HepG2 (cell line): ENCODE measurements around the gene ACE. TPM values are rescaled to one million over a fixed set of nuclear protein-coding genes. Genes with fewer than 3 reads are reported as not detected.

Source experiments
- ARHGAP35 ChIP-seq: sonication (generic); formaldehyde crosslinking; IDR thresholded peaks from 2 replicates; pipeline ENCODE4 v1.9.0; 2022; ENCODE audit warnings: mild to moderate bottlenecking, inconsistent platforms, moderate library complexity, missing genetic modification reagents, borderline replicate concordance
- BCL6 ChIP-seq: IDR thresholded peaks from 2 replicates; pipeline ENCODE4 v1.6.1; 2016; ENCODE audit warnings: missing genetic modification reagents, missing compliant biosample characterization
- CENPX ChIP-seq: sonication (generic); formaldehyde crosslinking; IDR thresholded peaks from 2 replicates; pipeline ENCODE4 v1.9.0; 2021; ENCODE audit warnings: mild to moderate bottlenecking, missing genetic modification reagents, moderate library complexity
- DR1 ChIP-seq: sonication (generic); formaldehyde crosslinking; IDR thresholded peaks from 2 replicates; pipeline ENCODE4 v1.8.0; 2021; ENCODE audit warnings: mild to moderate bottlenecking, missing genetic modification reagents, inconsistent platforms
- FOXM1 ChIP-seq: sonication (generic); formaldehyde crosslinking; IDR thresholded peaks from 2 replicates; pipeline ENCODE4 v1.5.0; 2020; ENCODE audit warnings: missing genetic modification reagents
- GLI4 ChIP-seq: sonication (generic); formaldehyde crosslinking; IDR thresholded peaks from 2 replicates; pipeline ENCODE4 v1.5.1; 2020; ENCODE audit warnings: missing genetic modification reagents, mild to moderate bottlenecking, moderate library complexity, borderline replicate concordance
- HNF4A ChIP-seq: sonication (generic); formaldehyde crosslinking; IDR thresholded peaks from 2 replicates; pipeline ENCODE4 v1.4.0; 2020; ENCODE audit warnings: missing genetic modification reagents
- IRX3 ChIP-seq: sonication (generic); formaldehyde crosslinking; IDR thresholded peaks from 2 replicates; pipeline ENCODE4 v1.8.1; 2023; ENCODE audit warnings: mild to moderate bottlenecking, low read depth, missing genetic modification reagents, borderline replicate concordance
- MTA1 ChIP-seq: sonication (generic); formaldehyde crosslinking; IDR thresholded peaks from 2 replicates; pipeline ENCODE4 v1.4.0; 2020; ENCODE audit warnings: missing genetic modification reagents, mild to moderate bottlenecking, borderline replicate concordance
- NONO ChIP-seq, 2 experiments: fragments of 450-650 bp in 1 of 2; sonication (generic) in 1 of 2; formaldehyde crosslinking in 1 of 2; IDR thresholded peaks in 1 of 2; conservative IDR thresholded peaks in 1 of 2; 2 replicates each; pipeline versions ENCODE4 v1.6.1 to v1.8.0; 2017 to 2022; ENCODE audit warnings: mild to moderate bottlenecking in 1 of 2, missing genetic modification reagents in 1 of 2, moderate library complexity in 1 of 2
- NR2C2 ChIP-seq: sonication (generic); formaldehyde crosslinking; IDR thresholded peaks from 2 replicates; pipeline ENCODE4 v1.4.0; 2020; ENCODE audit warnings: missing genetic modification reagents, mild to moderate bottlenecking, moderate library complexity, borderline replicate concordance
- PHB2 ChIP-seq: fragments of 450-650 bp; IDR thresholded peaks from 2 replicates; pipeline ENCODE4 v1.6.1; 2018; ENCODE audit not compliant: partially characterized antibody
- RBM39 ChIP-seq: fragments of 200-400 bp; formaldehyde crosslinking; IDR thresholded peaks from one replicate; pipeline ENCODE4 v1.6.1; 2018; ENCODE audit warnings: antibody characterized with exemption, mild to moderate bottlenecking, low read depth, low read length; ENCODE audit not compliant: poor library complexity, severe bottlenecking
- TRIM24 ChIP-seq: sonication (generic); formaldehyde crosslinking; IDR thresholded peaks from 2 replicates; pipeline ENCODE4 v1.8.0; 2022; ENCODE audit warnings: mild to moderate bottlenecking, missing genetic modification reagents
- ZNF225 ChIP-seq: sonication (generic); formaldehyde crosslinking; IDR thresholded peaks from 2 replicates; pipeline ENCODE4 v1.4.0; 2020; ENCODE audit warnings: mild to moderate bottlenecking, missing genetic modification reagents
- ZNF383 ChIP-seq: sonication (generic); formaldehyde crosslinking; IDR thresholded peaks from 2 replicates; pipeline ENCODE4 v1.4.0; 2020; ENCODE audit warnings: missing genetic modification reagents, mild to moderate bottlenecking, borderline replicate concordance
- ZNF512B ChIP-seq: sonication (generic); formaldehyde crosslinking; IDR thresholded peaks from 2 replicates; pipeline ENCODE4 v1.5.1; 2020; ENCODE audit warnings: missing genetic modification reagents, mild to moderate bottlenecking, borderline replicate concordance
- ZNF616 ChIP-seq: sonication (generic); formaldehyde crosslinking; IDR thresholded peaks from 2 replicates; pipeline ENCODE4 v1.5.0; 2020; ENCODE audit warnings: low read depth, mild to moderate bottlenecking, missing genetic modification reagents
- ZNF709 ChIP-seq: sonication (generic); formaldehyde crosslinking; IDR thresholded peaks from 2 replicates; pipeline ENCODE4 v1.5.0; 2020; ENCODE audit warnings: mild to moderate bottlenecking, missing genetic modification reagents
- polyA plus RNA-seq, 8 experiments: library from polyadenylated mRNA; depleted of rRNA in 3 of 8; stranded (reverse) in 7 of 8; unstranded in 1 of 8; fragments of >200 nt; fragmentation: Illumina TruSeq in 4 of 8; extraction: Trizol in 4 of 8; gene quantifications; 2 replicates each; pipeline versions ENCODE4 v1.2.1 to v1.2.3, GENCODE V29; 2011 to 2016; ENCODE audit warnings: low read depth in 4 of 8, missing spikeins in 1 of 8, mixed read lengths in 1 of 8; ENCODE audit not compliant: insufficient read depth in 1 of 8
- total RNA-seq, 5 experiments: library from RNA; depleted of rRNA; stranded (reverse); fragments of >200 nt; fragmentation: Illumina TruSeq; extraction: Trizol; gene quantifications; 2 replicates each; pipeline ENCODE4 v1.2.3, GENCODE V29; 2016; ENCODE audit warnings: low read depth in 1 of 5
- TF ChIP-seq, protein P1 (sequence below): sonication (generic); formaldehyde crosslinking; IDR thresholded peaks from 2 replicates; pipeline ENCODE4 v1.4.0; 2020; ENCODE audit warnings: mild to moderate bottlenecking, missing genetic modification reagents
- TF ChIP-seq, protein P2 (sequence below): IDR thresholded peaks from 2 replicates; pipeline ENCODE4 v1.6.1; 2016; ENCODE audit warnings: low read depth

The ACE gene
- total and polyA plus RNA-seq, 2 of the 13 experiments (the other 11 are each of a cell fraction or from before 2014, with no cell fraction given): 0.08 to 0.13 TPM

- TF ChIP-seq GLI4 (CRISPR knock-in tag) (no peak; the same call in 1 of the 2 replicates), ZNF225 (CRISPR knock-in tag) (no peak), NONO (IDR thresholded peaks at IDR 0.05) (no peak), NONO (CRISPR knock-in tag; conservative IDR thresholded peaks at IDR 0.05) (peak; percentile 95), DR1 (no peak; the same call in 1 of the 2 replicates), FOXM1 (CRISPR knock-in tag) (no peak), ARHGAP35 (CRISPR knock-in tag) (peak; percentile 66; the same call in 1 of the 2 replicates), RBM39 (no peak), BCL6 (peak; percentile 85), CENPX (CRISPR knock-in tag) (no peak), ZNF616 (CRISPR knock-in tag) (no peak), ZNF709 (CRISPR knock-in tag) (peak; percentile 39; the same call in 1 of the 2 replicates), HNF4A (CRISPR knock-in tag) (peak; percentile 92), MTA1 (CRISPR knock-in tag) (peak; percentile 97), IRX3 (CRISPR knock-in tag) (no peak), PHB2 (no peak), ZNF383 (CRISPR knock-in tag) (peak; percentile 52; the same call in 1 of the 2 replicates), NR2C2 (CRISPR knock-in tag) (peak; percentile 74), TRIM24 (0 out of 2 replicates have a peak, but pooled peaks have one; percentile 34), ZNF512B (0 out of 2 replicates have a peak, but pooled peaks have one; percentile 39)
- TF ChIP-seq, protein P1, sequence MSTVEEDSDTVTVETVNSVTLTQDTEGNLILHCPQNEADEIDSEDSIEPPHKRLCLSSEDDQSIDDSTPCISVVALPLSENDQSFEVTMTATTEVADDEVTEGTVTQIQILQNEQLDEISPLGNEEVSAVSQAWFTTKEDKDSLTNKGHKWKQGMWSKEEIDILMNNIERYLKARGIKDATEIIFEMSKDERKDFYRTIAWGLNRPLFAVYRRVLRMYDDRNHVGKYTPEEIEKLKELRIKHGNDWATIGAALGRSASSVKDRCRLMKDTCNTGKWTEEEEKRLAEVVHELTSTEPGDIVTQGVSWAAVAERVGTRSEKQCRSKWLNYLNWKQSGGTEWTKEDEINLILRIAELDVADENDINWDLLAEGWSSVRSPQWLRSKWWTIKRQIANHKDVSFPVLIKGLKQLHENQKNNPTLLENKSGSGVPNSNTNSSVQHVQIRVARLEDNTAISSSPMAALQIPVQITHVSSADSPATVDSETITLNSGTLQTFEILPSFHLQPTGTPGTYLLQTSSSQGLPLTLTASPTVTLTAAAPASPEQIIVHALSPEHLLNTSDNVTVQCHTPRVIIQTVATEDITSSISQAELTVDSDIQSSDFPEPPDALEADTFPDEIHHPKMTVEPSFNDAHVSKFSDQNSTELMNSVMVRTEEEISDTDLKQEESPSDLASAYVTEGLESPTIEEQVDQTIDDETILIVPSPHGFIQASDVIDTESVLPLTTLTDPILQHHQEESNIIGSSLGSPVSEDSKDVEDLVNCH (CRISPR knock-in tag): peak; percentile 76; the same call in 1 of the 2 replicates
- TF ChIP-seq, protein P2, sequence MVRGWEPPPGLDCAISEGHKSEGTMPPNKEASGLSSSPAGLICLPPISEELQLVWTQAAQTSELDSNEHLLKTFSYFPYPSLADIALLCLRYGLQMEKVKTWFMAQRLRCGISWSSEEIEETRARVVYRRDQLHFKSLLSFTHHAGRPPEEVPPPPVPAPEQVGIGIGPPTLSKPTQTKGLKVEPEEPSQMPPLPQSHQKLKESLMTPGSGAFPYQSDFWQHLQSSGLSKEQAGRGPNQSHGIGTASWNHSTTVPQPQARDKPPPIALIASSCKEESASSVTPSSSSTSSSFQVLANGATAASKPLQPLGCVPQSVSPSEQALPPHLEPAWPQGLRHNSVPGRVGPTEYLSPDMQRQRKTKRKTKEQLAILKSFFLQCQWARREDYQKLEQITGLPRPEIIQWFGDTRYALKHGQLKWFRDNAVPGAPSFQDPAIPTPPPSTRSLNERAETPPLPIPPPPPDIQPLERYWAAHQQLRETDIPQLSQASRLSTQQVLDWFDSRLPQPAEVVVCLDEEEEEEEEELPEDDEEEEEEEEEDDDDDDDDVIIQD (CRISPR knock-in tag): 0 out of 2 replicates have a peak, but pooled peaks have one; percentile 27
Measured at GRCh38 chr17:63531022-63531965, 54.4 kb downstream of the ACE start (continued).
